Lower leg skin (tissue), 3 donors: ENCODE results near the gene TMEM209.

Source experiments
- POLR2A ChIP-seq, 2 donors: fragments of 450-650 bp; IDR thresholded peaks; one replicate each; pipeline ENCODE4 v1.6.1; 2016 to 2017; ENCODE audit warnings: antibody characterized with exemption in 2 of 2, mild to moderate bottlenecking in 1 of 2, moderate library complexity in 1 of 2
- TF ChIP-seq, protein P1 (sequence below), 3 donors: fragments of 450-650 bp; IDR thresholded peaks; one replicate each; pipeline ENCODE4 v1.5.1; 2016; ENCODE audit warnings: antibody characterized with exemption in 3 of 3, mild to moderate bottlenecking in 3 of 3, moderate library complexity in 2 of 3

DNA sequence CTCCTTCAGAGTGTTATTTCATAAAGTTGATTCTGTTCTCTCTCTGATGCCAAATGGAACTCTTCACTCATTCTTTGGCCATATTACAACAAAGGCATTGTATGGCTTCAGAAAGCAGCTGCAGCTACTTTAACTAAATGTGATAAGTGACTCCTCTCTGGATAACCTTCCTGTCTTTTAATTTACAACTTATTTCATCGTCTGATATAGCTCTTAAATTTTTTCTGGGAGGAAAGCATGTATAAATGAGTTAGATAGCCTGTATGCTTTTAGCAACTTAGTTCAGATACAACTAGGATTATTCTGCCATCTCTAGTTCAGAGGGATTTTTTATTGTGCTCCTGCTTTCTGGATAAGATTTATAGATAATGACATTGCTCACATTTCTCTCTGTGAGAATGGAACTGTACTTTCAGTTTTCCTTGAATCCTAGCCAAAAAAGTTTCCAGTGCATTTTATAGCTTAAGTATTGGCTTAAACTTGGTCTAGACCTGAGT lies 77.3 kb downstream of the TMEM209 start:
- TF ChIP-seq, protein P1, sequence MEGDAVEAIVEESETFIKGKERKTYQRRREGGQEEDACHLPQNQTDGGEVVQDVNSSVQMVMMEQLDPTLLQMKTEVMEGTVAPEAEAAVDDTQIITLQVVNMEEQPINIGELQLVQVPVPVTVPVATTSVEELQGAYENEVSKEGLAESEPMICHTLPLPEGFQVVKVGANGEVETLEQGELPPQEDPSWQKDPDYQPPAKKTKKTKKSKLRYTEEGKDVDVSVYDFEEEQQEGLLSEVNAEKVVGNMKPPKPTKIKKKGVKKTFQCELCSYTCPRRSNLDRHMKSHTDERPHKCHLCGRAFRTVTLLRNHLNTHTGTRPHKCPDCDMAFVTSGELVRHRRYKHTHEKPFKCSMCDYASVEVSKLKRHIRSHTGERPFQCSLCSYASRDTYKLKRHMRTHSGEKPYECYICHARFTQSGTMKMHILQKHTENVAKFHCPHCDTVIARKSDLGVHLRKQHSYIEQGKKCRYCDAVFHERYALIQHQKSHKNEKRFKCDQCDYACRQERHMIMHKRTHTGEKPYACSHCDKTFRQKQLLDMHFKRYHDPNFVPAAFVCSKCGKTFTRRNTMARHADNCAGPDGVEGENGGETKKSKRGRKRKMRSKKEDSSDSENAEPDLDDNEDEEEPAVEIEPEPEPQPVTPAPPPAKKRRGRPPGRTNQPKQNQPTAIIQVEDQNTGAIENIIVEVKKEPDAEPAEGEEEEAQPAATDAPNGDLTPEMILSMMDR (IDR thresholded peaks at IDR 0.05): no peak
- no peak for TF ChIP-seq POLR2A (IDR thresholded peaks at IDR 0.05)
